HG03196 (cell line): ENCODE data around the gene CMTM8.
"Not testable (repeated sequence)": the region's sequence is repeated elsewhere in the genome, so short reads cannot be mapped to it uniquely, and the experiment has no call there.

Experiments
- ATAC-seq: cut with Tn5 transposase; IDR thresholded peaks from one replicate; pipeline ENCODE4 v1.9.1; 2021; ENCODE audit not compliant: unreplicated experiment

The CMTM8 gene

GRCh38 chr3:32228743-32229142 lies 9.7 kb upstream of the CMTM8 start:
- ATAC-seq: not testable (repeated sequence)

- ATAC-seq: no peak
Measured at GRCh38 chr3:32229565-32229964, 8.9 kb upstream of the CMTM8 start.

DNA sequence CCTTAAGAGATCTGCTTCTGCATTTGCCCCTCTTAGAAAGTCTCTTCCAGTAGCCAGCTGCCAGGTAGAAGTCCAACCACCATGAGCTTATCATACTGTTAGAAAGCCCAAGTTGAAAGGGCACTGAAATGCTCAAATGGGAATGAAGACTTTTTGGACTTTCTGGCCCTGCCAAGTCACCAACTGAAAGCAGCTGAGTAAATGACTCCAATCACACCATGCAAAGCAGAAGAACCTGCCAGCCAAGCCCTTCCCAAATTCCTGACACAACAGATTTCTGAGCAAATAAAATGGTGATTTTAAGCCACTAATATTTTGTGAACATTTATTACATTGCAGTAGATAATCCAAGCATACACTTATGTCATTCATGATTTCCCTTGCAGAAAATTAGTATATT lies 2.1 kb upstream of the CMTM8 start:
- ATAC-seq: no peak

DNA sequence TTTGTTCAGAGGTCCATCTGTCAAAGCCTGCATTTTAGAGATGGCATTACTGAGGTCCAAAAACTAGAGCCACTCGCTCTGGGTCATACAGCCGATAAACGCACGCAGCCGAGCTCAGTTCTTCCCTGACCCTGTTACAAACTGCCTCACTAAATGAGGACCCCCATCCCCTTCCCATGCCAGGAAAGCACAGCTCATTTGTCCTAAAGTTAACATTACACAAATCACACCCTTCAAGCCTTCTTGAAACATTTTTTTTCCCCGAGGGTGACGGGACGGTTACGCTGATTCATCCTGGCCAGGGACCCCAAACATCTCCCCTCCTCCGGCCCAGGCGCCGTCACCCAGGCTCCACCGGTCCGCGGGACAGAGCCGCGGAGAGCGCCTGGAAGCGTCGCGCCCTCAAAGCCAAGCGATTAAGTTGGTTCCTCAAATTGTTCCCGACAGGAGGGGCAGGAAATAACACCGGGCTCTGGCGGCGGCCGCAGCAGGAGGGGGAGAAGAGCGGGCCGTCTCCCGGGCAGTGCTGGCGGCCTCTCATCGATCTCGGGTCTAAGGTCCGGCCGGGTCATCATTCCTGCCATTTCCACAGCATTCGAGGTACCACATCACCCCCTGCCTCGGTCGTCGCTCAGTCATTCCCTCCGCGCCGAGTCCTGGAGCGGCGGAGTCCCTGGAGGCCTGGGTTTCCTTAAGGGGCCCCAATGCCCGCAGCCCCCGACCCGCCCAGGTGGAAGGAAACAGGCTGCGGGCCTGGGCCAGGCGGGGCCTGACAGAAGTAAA lies 619 bp upstream of the CMTM8 start:
- no peak for ATAC-seq

DNA sequence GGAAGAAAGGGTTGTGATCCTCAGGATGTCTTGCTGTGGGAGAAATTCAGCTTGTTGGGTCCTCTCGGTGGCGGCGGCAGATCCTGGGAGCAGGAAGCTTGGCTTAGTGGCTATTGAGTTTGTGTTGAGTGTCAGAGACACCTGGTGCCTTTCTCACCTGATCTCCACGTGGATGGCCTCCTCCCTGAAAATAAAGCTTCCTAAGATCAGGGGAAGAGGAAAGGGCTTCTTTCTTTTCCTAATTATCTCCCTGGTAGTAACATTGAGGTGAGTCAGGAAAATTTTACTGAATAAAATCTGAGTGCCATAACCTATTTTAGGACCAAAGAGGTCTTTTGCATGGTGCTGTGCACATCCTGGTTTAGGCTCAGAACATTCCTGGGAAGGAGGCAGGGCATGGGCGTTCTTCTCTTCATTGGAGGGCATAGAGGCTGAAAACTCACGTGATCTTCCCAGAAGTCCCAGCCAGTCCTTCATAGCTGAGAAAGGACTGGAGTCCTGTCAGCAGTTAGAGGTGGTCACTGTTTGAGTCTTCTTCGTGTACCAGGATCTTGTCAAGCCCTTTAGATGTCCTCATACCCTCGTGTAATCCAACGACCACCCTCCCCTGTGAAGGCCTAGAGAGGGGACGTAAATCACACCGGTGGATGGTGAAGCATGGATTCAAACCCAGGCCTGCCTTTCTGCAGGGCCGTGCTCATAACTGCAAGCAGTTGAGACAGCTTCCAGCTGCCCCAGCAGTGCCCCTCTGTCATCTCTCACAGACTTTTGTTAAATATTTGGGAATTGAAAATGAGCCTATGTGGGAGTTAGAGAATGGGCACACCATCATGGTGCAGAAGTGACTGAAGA lies 1.1 kb downstream of the CMTM8 start:
- no peak for ATAC-seq

GRCh38 chr3:32240159-32240545 lies 1.7 kb downstream of the CMTM8 start:
- no peak for ATAC-seq

- ATAC-seq: no peak
Measured at GRCh38 chr3:32241100-32241499, 2.6 kb downstream of the CMTM8 start.

GRCh38 chr3:32243519-32243918 lies 5.0 kb downstream of the CMTM8 start:
- no peak for ATAC-seq

DNA sequence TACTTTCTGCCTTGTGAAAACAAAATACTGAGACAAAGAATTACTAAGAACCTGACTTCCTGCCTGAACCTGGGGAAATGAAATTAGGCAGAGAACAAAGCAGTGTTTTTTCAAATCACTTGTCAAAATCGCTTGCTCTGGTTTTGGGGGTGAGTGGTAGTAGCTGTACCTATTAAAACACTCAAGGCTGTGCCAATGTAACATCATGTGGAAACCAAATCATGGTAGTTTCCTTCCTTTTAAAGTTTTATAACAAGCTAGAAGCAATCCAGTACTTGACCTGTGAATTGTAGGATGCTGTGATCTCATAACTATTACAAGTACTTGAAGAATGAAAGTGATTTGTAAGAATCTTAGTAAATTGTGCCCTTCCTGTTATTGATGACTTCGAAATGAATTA lies 6.7 kb downstream of the CMTM8 start:
- no peak for ATAC-seq

DNA sequence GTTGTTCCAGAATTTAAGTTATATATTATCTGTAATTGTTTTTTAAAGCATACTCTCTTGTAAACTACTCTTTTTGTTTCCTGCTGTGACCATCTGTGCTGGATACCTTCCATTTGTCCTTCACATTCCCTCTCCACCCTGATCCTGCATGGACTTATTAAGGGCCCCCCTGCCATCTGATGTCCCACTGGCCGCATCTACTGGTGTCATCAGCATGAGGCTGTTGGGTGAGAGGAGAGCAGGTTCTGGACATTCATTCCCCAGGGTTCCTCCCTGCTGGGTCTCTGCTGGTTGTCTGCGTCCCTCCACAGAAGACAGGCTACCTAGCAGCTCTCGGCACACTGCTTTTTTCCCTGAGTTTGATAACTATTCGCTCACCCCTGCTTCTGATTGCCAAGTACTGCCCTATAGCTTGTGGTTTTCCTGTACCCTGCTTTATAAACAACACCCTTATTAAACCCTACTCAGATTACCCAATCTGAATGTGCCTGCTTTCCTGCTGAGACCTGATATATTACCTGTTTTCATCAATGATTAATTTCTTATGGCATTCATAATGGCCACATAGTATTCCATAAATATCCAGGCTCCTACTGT lies 7.7 kb downstream of the CMTM8 start:
- no peak for ATAC-seq

DNA sequence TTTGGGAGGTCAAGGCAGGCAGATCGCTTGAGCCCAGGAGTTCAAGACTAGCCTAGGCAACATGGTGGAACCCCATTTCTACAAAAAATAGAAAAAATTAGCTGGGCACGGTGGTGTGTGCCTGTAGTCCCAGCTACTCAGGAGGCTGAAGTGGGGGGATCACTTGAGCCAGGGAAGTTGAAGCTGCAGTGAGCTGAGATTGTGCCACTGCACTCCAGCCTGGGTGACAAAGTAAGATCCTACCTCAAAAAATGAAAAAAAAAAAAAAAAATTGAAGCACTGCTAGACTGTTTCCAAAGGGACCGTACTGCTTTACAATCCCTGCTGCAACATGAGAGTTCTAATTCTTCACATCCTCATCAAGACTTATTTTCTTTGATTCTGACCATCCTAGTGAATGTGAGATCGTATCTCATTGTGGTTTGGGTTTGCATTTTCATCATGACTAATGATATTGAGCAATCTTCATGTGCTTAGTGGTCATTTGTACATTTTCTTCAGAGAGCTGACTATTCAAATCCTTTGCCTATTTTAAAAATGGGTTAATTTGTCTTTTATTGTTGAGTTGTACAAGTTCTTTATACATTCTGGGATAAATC lies 10.8 kb downstream of the CMTM8 start:
- no peak for ATAC-seq

- no peak for ATAC-seq
Measured at GRCh38 chr3:32254268-32254667, 15.8 kb downstream of the CMTM8 start.

GRCh38 chr3:32255345-32255744 lies 16.9 kb downstream of the CMTM8 start:
- ATAC-seq: no peak

DNA sequence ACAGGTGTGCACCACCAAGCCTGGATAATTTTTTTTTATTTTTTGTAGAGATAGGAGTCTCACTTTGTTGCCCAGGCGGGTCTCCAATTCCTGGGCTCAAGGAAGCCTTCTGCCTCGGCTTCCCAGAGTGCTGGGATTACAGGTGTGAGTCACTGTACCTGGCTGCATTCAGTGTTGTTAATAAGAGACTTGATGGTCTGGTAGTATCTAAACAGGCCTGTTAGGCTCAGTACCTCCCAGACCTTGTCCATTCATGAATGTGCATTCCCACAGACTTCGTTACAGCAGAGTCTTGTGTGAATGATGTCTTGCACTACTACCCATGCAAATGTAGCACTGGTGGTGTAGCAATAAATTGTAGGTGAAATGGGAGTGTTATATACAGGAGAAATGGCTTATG lies 17.7 kb downstream of the CMTM8 start:
- no peak for ATAC-seq

DNA sequence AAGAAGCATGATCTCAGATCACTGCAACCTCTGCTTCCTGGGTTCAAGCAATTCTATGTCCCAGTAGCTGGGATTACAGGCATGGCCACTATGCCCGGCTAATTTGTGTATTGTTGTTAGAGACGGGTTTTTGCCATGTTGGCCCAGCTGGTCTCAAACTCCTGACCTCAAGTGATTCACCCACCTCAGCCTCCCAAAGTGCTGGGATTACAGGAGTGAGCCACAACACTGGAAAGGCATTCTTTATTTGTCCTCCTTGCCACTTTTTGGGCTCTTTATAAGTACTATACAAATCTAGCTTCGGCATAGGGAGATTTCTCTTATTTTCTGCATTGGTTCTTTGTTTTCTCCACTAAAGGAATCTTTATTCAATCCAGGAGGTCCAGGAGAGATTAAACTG lies 18.6 kb downstream of the CMTM8 start:
- no peak for ATAC-seq

GRCh38 chr3:32257641-32258438 lies 19.4 kb downstream of the CMTM8 start:
- ATAC-seq: no peak

GRCh38 chr3:32258869-32259268 lies 20.4 kb downstream of the CMTM8 start:
- ATAC-seq: no peak

DNA sequence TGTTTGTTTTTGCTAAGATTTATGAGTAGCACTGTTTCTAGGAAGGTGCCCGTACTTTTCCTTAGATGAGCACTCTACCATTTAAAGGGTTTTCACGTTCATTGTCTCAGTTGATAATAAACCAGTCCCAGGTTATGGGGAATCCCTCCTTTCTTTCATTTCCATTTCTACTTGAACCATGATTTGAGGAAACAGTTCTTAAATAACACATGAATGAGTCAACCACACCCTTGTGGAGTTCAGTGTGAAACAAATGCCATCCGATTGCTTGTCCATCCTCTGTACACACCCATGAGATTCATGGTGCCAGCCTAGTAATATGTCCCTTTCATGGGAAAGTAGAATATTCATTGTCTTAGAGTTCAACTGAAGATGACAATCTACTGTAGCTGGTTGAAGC lies 23.1 kb downstream of the CMTM8 start:
- no peak for ATAC-seq

- ATAC-seq: no peak
Measured at GRCh38 chr3:32262201-32262600, 23.7 kb downstream of the CMTM8 start.

- no peak for ATAC-seq
Measured at GRCh38 chr3:32274306-32274705, 35.8 kb downstream of the CMTM8 start.

DNA sequence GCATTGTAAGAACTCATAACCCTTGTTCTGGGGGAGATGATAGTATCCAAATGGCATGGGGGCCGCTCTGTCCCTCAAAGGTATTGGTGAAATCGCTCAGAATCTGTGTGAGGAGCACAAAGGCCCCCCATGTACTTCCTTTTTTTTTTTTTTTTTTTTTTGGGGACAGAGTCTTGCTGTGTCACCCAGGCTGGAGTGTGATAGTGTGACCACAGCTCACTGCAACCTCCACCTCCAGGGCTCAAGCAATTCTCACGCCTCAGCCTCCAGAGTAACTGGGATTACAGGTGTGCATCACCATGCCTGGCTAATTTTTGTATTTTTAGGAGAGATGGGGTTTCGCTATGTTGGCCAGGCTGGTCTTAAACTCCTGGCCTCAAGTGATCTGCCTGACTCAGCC lies 37.0 kb downstream of the CMTM8 start:
- ATAC-seq: no peak
